ENCODE measurements around the gene FOXN3.
A peak's percentile ranks its signal among the peaks of the same experiment; 100 is the strongest.

FOXN3 gene, protein sequence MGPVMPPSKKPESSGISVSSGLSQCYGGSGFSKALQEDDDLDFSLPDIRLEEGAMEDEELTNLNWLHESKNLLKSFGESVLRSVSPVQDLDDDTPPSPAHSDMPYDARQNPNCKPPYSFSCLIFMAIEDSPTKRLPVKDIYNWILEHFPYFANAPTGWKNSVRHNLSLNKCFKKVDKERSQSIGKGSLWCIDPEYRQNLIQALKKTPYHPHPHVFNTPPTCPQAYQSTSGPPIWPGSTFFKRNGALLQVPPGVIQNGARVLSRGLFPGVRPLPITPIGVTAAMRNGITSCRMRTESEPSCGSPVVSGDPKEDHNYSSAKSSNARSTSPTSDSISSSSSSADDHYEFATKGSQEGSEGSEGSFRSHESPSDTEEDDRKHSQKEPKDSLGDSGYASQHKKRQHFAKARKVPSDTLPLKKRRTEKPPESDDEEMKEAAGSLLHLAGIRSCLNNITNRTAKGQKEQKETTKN

DNA sequence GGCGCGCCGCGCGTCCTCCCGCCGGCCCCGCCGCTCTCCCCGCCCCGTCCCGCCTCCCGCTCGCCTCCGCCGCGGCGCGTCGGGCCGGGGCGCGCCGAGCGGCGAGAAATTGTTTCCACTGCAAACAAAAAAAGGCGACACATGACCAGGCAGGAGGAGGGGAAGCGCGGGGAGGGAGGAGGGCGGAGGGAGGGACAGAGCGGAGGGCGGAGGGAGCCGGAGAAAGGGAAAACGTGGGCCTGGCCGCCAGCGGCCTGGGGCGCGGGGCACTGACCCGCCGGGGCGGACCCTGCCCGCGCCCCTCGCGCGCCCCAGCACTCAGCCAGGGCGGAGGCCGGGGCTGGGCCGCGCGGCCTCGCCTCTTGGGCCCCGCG, at the start of gene FOXN3:
Gene FOXN3 (minus strand): TSS at position 143 of the 374 bp plus-strand sequence. CDS start 4,757 bp downstream, outside the sequence.
- ATAC-seq: peak; percentile 60
- DNase-seq: peak; percentile 87

DNA sequence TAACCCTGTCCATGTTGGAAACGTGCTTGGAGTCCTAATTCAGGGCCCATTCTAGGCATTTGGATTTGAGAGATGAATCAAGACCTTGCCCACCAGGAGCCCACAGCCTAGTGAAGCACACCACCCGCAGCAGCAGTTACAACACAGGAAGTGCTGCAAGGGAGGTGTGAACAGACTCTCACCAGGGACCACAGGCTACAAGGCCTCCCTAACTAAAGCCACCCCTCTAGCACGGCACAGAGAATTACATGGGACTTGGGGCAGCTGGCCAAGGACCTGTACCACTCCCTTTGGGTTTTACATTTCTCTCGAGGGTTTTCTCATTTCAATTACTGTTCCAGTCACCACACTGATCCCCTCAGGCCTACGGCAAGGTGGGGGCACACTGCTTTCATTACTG, 49.5 kb upstream of the FOXN3 start:
- peak; percentile 37 for DNase-seq

DNA sequence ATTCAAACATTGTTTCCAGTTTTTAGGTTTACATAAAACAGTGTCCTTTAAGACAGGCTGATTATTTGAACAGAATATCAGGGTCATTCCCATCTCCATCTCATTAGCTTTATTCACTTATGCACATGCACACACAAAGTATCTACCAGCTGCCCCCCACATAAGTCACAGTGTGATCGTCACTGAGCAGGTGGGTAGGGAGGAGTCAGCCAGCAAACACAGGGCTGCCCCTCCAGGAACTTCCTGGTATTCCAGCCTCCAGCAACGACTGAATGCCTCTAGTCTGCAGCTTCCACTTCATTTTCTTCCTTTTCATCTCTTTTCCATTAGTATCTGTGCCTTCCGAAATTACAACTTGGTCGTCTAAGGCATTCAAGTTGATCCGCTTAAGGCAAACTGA, 48.8 kb upstream of the FOXN3 start:
- DNase-seq (no peak), ATAC-seq (no peak)

More for the DNA sequence above, 49.5 kb upstream of the FOXN3 start:
- peak; percentile 93 for ATAC-seq

DNA sequence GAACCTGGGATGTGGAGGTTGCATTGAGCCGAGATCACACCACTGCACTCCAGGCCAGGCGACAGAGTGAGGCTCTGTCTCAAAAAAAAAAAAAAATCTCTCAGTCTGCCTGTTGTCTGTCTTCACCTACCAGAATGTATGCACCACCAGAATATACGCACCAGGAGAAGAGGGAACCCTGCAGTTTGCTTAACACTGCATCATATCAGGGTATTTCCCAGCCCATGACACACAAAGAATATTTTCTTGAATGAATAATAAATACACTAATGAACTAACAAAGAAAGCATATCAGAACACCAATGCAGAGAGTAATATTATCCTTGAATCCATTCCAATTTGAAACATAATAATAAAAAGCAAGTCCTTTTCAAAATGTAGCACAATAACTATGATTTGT, 44.2 kb upstream of the FOXN3 start:
- ATAC-seq (no peak), DNase-seq (no peak)

DNA sequence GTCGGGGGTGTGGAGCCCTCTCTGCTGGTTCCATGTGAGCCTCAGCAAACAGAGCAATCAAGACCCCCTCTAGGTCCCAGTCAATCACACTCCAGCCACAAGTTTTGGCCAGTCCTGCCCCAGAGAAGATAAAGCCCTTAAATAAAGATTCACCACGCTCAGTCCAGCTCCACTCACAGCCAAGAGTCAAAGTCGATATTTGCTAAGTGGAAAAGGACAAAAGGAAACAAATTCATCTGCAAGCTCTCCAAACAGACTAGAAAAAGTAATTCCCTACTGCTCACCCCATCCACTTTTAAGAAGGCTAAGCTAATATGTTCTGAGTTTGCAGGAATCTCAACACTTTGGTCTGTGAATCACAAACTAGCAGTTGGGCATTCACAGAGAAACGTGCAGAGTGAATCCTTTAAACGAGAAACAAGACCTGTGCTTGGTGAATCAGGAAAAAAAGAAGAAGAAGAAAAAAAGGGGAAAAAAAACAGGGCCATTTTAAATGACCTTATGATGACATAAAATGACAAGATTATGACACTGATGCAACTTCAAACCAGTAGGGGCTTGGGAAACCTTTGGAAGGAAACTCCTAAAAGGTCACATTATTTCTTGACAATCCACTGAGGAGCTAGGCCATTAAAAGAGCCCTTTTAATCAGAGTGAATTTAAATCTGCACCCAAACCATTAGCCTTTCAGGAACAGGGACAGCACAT, 41.8 kb upstream of the FOXN3 start:
- ATAC-seq: no peak
- DNase-seq: no peak

DNA sequence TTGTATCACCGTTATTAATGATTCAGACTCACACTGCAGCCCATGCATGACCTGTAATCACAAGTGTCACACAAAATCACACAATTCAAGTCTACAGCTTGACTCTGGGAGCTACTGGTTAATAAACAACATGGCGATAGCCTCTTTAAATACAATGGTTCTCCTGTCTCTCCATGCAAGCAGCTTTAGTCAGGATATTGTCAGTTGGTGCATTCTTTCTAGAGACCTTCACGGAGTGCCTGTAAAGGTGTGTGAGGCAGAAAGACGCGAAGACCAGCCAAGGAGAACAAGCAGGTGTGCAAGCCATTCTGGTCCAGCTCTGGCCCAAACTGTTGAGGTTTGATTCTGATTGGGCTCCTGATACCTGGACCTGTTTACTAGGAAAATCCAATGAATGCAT, 40.0 kb upstream of the FOXN3 start:
- no peak for DNase-seq
- ATAC-seq: no peak

DNA sequence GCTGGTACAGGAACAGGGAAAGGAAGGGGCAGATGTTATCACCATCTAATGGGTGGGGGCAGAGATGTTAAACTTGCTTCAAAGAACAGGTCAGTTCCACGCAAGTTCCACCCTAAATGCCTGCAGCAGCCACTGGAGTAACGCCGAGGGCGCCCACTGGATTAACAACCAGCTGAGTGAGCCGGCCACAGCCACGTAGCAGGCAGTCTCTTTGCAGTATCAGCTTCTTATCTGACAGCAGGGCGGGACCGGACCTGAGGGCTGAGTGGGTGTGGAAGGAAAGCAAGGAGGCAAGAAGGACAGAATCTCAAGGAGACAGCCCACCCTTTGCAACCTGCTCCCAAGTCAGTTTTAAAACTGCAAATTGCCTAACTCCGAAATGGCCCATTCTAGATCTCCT, 38.4 kb upstream of the FOXN3 start:
- DNase-seq (no peak), ATAC-seq (no peak)

DNA sequence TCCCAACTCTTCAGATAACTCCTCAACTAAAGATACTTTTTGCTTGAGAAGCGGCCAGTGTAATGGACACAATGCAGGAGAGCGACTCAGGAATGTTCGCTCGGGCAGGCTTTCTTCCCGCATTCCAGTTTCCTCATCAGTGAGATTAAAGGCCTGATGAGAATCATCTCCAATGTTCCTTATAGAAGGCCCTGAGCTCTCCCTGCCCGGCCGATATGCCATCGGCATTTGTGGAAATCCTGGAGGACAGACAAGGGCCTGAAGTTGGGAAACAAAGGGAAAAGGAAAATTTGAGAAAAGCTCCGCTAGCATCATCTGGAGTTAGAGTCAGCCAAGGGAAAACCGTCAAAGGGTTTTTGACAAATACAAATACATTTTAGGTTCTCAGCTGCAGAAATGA, 38.0 kb upstream of the FOXN3 start:
- ATAC-seq: no peak
- DNase-seq: no peak

DNA sequence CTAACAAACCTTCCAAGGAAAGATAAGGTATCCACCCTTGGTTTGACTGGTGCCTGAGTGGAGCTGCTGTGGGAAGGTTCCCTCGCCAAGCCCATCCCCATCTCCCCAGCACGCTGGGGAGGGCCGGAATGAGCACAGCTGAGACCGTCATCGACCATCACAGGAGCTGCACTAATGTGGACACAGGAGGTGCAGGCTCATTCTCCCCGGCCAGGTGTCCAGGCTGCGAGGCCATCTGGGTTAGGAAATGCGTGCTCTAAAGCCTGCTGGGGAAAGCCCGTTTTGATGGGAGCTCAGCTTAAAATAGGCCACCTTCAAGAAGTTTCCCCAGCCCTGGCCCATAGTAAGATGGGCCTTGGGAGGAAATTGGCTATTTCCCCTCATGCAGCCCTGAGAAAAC, 35.2 kb upstream of the FOXN3 start:
- no peak for DNase-seq
- ATAC-seq: no peak

DNA sequence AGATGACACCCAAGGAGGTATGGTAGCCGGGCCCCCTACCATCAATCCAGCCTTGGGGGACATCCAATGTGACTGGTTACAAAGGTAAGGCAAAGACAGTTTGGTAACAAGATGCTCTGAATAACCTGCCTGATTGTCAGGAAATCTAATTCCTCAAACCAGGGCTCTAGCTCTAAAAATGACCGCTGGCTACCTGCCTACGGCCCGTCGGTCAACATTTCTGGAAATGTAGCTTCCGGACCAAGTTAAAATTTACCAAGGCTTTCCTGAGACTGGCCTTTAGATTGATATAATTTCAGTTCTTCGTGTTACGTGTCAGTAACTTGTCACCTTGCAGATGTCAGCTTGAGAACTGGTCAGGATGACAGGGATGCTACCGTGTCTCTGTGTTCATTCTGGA, 34.2 kb upstream of the FOXN3 start:
- ATAC-seq (no peak), DNase-seq (no peak)

DNA sequence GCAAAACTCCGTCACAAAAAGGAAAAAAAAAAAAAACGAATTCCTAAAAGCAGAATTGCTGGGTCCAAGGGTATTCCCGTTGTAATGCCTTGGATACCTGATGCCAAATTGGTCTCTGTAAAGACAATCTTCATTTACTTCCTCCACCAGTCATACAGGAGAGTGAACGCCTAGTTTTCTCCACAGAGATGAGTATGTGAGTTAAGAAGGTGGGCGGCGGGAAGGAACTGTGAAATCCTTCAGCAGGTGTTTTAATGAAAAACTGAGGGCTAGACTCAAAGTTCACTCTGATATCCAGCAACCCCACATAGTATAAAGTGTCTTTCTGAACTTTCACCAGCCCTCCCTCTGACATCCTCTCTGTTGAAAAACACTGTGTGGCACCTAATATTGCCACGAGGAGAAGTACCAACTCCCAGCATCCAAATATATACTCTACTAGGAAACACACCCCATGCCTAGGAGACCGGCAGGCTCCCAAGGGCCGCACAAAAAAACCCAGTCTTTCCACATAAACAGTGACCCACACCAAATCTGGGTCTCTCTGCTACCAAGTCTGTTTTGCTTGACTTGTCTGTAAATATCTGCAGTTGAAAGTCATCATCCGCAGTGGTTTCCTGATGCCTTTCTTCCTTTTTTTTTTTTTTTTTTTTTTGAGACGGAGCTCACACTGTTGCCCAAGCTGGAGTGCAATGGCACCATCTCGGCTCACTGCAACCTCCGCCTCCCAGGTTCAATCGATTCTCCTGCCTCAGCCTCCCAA, 30.3 kb upstream of the FOXN3 start:
- ATAC-seq: no peak
- DNase-seq: no peak

DNA sequence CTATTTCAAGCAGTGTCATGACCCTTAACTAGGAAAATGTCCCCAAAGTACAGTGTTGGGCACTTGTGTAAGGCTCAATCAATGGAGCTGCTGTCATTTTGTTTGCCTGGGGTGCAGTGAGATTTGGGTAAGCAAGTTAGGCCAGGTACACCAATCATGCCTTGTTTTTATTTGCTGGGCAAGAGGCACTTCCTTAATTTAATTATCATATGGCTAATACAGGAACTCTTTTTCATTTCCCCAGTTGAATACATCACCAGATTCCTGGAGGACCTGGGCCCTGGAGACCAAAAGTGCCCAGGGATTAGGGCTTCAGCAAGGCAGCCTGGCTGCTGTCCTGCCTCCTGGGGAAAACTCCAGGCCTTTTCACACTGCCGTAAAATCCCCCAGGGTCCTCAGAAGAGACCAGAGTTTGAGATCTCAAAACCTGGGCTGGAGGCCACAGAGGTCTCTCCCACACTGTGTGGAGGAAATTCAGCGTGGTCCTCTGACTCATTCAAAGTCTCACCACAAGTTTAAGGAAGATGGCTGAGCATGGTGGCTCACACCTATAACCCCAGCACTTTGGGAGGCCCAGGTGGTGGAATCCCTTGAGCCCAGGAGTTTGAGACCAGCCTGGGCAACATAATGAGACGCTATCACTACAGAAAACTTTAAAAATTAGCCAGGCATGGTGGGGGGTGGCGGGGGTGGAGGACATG, 28.4 kb upstream of the FOXN3 start:
- peak; percentile 60 for DNase-seq

DNA sequence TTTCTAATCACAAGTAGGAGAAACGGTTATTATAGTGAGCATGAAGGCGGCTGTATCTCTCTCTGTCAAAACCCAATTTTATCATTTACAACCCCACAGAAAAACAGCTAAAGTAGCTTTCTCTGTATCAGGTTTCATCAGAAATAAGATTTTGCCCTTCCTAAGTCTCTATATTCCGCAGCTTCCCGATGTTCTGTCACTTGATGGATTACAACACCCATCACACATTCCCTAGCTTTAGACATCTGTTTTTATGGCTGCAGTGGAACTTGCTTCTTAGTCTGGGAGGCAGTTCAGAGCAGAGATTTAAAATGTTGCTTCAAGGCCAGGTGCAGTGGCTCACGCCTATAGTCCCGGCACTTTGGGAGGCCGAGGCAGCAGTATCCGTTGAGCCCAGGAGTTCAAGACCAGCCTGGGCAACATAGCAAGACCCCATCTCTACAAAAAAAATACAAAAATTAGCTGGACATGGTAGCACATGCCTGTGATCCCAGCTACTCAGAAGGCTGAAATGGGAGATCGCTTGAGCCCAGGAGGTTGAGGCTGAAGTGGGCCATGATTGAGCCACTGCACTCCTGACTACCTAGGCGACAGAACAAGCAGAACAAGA, 27.6 kb upstream of the FOXN3 start:
- no peak for DNase-seq
- ATAC-seq: no peak

More for the DNA sequence above, 28.4 kb upstream of the FOXN3 start:
- peak; percentile 96 for ATAC-seq

DNA sequence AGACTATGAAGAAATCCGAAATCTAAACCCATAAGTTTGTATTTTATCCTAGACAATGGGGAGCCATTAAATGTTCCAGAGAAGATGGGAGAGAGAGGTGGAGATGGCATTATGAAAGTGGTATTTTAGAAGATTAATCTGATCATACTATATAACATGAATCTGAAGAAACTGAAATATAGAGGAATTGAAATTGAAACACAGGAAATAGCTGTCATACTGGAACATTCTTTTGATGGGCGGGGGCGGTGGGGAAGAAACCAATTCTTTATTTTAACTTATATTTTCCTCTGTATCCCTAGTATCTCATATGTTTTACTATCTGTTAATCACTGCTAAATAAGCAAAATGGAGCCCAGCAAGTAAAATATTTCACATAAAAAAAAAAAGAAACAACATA, 27.0 kb upstream of the FOXN3 start:
- DNase-seq: peak; percentile 48
- ATAC-seq: no peak

DNA sequence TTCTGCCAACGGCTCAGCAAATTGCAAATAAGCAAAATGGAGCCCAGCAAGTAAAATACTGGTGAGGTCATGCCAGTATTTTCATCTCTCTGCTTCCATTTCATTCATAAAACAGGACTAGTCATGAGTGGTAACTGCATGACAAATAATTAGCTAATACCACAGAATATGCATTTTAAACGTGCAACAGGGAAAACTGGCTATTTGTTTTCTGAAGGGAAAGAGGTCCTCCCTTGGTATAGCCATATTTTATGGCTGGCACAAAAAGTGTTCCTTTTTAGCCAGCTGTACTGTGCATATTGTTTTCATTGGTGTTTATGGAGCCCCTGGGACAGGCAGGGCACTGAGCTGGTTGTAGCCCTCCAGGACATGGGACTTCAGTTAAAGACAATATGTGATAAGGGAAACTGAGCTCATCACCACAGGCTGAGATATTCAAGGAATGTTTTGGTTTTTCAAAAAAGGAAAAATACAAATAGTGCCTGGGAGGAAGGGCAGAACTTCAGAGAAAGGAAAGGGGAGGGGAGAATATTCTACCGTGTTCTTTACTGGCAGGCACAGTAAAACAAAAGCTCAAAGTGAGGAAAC, 26.1 kb upstream of the FOXN3 start:
- DNase-seq: no peak

DNA sequence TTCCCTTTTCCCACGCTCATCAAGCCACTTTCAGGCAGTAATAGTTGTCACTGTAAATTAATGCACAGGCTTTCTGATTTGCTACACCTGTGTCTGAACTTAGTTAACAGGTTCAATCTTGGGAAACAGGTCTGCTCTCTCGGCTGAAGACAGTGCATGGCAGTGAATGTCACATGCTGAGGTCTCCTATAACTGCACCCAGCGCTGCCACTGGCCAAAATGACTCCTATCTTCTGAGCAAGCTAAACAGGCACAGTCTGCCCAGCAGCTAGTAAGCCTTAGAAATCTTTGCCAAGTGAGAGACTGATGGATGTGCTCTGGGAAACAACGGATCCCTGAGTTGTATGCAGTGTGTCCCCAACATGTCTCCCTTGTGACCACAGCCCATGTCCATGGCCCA, 25.2 kb upstream of the FOXN3 start:
- ATAC-seq (no peak), DNase-seq (no peak)

More for the DNA sequence above, 26.1 kb upstream of the FOXN3 start:
- ATAC-seq: no peak

DNA sequence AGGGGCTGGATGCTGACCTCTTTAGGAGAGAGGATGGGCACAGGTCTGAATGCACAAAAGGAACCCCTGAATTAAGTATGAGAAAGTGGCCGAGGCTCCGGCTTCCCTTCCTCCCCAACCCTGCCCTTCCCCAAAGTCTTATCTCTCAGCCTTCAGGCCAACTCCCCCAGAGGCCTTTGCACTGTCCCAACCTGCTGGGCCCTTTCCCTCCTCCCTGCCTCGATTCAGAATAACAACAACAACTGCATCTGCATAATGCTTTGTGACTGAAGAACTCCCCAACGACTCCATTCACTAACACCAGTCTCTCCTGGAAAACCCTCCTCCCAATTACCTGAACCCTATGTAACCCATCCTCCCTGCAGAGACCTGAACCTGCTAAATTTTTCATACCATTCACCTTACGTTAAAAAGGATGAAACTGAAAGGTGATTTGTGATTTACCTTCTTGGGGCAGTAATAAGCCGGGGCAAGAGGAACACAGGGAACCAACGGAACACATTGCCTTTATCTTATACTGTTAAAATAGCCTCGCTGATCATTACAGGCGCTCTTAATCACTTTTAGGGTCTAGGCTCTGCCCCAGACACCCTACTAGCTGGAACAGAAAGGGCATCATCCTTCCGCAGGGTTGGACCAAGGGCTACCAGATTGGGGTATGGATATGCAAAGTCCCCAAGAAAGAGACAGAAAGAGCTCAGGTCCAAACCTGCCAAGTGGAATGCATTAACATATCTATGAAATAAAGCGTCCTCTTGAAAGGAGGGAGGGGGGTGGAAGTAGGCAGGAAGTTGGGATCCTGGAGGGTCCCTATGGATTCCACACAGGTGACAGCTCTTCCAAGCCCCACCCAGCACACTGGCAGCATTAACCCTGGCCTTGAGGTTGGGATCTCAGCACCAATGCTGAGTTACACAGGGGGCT, 24.2 kb upstream of the FOXN3 start:
- no peak for DNase-seq
- ATAC-seq: no peak

DNA sequence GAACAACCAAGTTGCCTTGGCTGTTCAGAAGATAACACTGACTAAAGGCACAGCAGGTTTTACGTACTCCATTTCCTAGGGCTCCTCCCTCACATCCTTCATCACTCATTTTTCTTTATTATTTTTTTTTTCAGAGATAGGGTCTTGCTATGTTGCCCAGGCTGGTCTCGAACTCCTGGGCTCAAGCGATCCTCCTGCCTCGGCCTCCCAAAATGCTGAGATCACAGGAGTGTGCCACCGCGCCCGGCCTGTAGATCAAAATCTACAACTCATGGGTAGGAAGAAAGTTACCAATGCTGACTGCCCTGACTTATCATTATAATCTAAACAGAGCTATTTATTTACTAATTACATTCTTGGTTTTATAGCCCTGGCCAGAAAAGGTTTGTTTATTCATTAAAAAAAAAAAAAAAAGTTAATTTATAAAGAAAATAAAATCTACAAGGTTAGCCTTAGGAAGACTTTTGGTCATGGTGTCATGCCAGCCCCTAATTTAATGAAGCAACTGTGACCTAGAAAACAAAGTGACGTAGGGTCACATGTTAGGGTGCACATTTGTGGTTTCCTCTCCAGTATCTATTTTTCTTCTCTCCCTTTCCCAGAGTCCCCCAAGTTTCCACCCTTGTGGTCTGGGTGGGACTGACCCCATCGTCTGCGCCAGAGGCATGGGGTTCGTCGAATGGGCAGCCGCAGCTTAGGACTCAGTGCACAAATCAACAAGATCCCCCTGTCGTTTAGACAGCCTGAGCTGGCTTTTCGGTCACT, 19.0 kb upstream of the FOXN3 start:
- no peak for DNase-seq

DNA sequence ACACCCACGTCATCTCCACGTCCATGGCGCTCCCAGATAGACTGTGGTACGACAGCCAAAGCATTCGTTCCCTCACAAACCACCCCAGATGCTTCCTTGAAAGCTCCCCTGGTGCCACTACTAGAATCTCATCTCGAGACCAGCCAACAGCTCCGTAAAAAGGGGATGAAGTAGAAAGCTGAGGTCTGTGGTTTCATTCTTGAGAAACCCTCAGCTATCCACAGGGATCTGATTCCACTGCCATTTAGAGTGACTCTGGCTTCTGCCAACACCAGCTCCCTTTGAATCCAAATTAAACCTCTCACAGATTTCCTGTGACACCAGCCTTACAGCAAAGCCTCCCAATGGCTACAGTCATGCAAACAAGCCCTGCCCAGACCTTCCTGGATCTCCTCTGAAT, 18.5 kb upstream of the FOXN3 start:
- DNase-seq (no peak), ATAC-seq (no peak)

More for the DNA sequence above, 19.0 kb upstream of the FOXN3 start:
- ATAC-seq: no peak
